ENCODE measurements around the gene INTS13. TPM values are rescaled to one million over a fixed set of nuclear protein-coding genes. Genes with fewer than 3 reads are reported as not detected.

The INTS13 gene
- total and polyA plus RNA-seq, 2 experiments from 2014 or later = 28.9 to 31.6 TPM

- H4K20me1 ChIP-seq (ENCODE audit: insufficient read depth) = no peaks in the 10 kb centered on the region
- no peak overlapping the region for H2AFZ ChIP-seq
- in situ Hi-C loops (cut with MboI) = no loop called here
- no peaks in the 10 kb centered on the region for H3K9me2 ChIP-seq (ENCODE audit: insufficient read depth)
- no peak overlapping the region for H3K4me2 ChIP-seq (ENCODE audit: unreplicated experiment)
- 97 to 100% methylated on average over 1 of the region's 1 CpG for WGBS, 2 experiments (ENCODE audit: low coverage in 1 of 2, low lambda C conversion rate in 2 of 2, missing lambda C conversion rate in 2 of 2)
- H3K9me3 ChIP-seq (ENCODE audit: low read depth) = no peaks in the 10 kb centered on the region
- 0 out of 2 replicates have a peak, but pooled peaks cover 6% of the 10 kb centered on the region for H3K4me1 ChIP-seq (ENCODE audit: insufficient read depth)
- H3K36me3 ChIP-seq (ENCODE audit: low read depth) = no peaks in the 10 kb centered on the region
- 0 out of 2 replicates have a peak, but pooled peaks cover 5% of the 10 kb centered on the region for H3K27me3 ChIP-seq (replicated peaks; ENCODE audit: insufficient read depth)
- H3F3A ChIP-seq (ENCODE audit: insufficient read depth) = no peaks in the 10 kb centered on the region
- no peak overlapping the region for H3K27ac ChIP-seq
- H3K9ac ChIP-seq = no peak overlapping the region
- no peak for TF ChIP-seq EZH2phosphoT487 (IDR thresholded peaks at IDR 0.05; ENCODE audit: insufficient read depth, low read depth)
- TF ChIP-seq EZH2 (IDR thresholded peaks at IDR 0.05; ENCODE audit: insufficient read depth, poor library complexity, severe bottlenecking) = no peak
- DNase-seq = no peak
- no peaks in the 10 kb centered on the region for H3K79me2 ChIP-seq (ENCODE audit: insufficient read depth)
- H3K4me3 ChIP-seq = no peak overlapping the region
These were observed 65.2 kb downstream of the INTS13 start for GRCh38 chr12:26872625-26873024.

- 0 out of 2 replicates have a peak, but pooled peaks cover 5% of the 10 kb centered on the region for H3K27me3 ChIP-seq (replicated peaks; ENCODE audit: insufficient read depth)
- no peaks in the 10 kb centered on the region for H3K79me2 ChIP-seq (ENCODE audit: insufficient read depth)
- H4K20me1 ChIP-seq (ENCODE audit: insufficient read depth) = no peaks in the 10 kb centered on the region
- TF ChIP-seq EZH2phosphoT487 (IDR thresholded peaks at IDR 0.05; ENCODE audit: insufficient read depth, low read depth) = no peak
- no peak for TF ChIP-seq EZH2 (IDR thresholded peaks at IDR 0.05; ENCODE audit: insufficient read depth, poor library complexity, severe bottlenecking)
- H3K4me1 ChIP-seq (ENCODE audit: insufficient read depth) = 0 out of 2 replicates have a peak, but pooled peaks cover 6% of the 10 kb centered on the region
- no peak for DNase-seq
- H3K9me2 ChIP-seq (ENCODE audit: insufficient read depth) = no peaks in the 10 kb centered on the region
- in situ Hi-C loops (cut with MboI) = no loop called here
- no peak overlapping the region for H3K9ac ChIP-seq
- H3K4me2 ChIP-seq (ENCODE audit: unreplicated experiment) = no peak overlapping the region
- H3F3A ChIP-seq (ENCODE audit: insufficient read depth) = no peaks in the 10 kb centered on the region
- no peak overlapping the region for H3K27ac ChIP-seq
- H2AFZ ChIP-seq = no peak overlapping the region
- H3K9me3 ChIP-seq (ENCODE audit: low read depth) = no peaks in the 10 kb centered on the region
- WGBS, 2 experiments (ENCODE audit: low coverage in 1 of 2, low lambda C conversion rate in 2 of 2, missing lambda C conversion rate in 2 of 2) = 67 to 73% methylated on average over 2 of the region's 2 CpGs
- no peaks in the 10 kb centered on the region for H3K36me3 ChIP-seq (ENCODE audit: low read depth)
- H3K4me3 ChIP-seq = no peak overlapping the region
These were observed 65.8 kb downstream of the INTS13 start for GRCh38 chr12:26871985-26872384.

GRCh38 chr12:26870491-26871419 is 67.0 kb downstream of the INTS13 start:
- no peak overlapping the region for H3K4me2 ChIP-seq (ENCODE audit: unreplicated experiment)
- no peaks in the 10 kb centered on the region for H3K79me2 ChIP-seq (ENCODE audit: insufficient read depth)
- no peaks in the 10 kb centered on the region for H3K9me3 ChIP-seq (ENCODE audit: low read depth)
- H3K9ac ChIP-seq = no peak overlapping the region
- H4K20me1 ChIP-seq (ENCODE audit: insufficient read depth) = no peaks in the 10 kb centered on the region
- in situ Hi-C loops (cut with MboI) = no loop called here
- TF ChIP-seq EZH2phosphoT487 (IDR thresholded peaks at IDR 0.05; ENCODE audit: insufficient read depth, low read depth) = no peak
- no peak for TF ChIP-seq EZH2 (IDR thresholded peaks at IDR 0.05; ENCODE audit: insufficient read depth, poor library complexity, severe bottlenecking)
- 19 to 26% methylated on average over 11 of the region's 11 CpGs for WGBS, 2 experiments (ENCODE audit: low coverage in 1 of 2, low lambda C conversion rate in 2 of 2, missing lambda C conversion rate in 2 of 2)
- H3K27ac ChIP-seq = no peak overlapping the region
- 0 out of 2 replicates have a peak, but pooled peaks cover 6% of the 10 kb centered on the region for H3K4me1 ChIP-seq (ENCODE audit: insufficient read depth)
- no peaks in the 10 kb centered on the region for H3K9me2 ChIP-seq (ENCODE audit: insufficient read depth)
- H3F3A ChIP-seq (ENCODE audit: insufficient read depth) = no peaks in the 10 kb centered on the region
- no peaks in the 10 kb centered on the region for H3K36me3 ChIP-seq (ENCODE audit: low read depth)
- peak; percentile 52 for DNase-seq
- no peak overlapping the region for H3K4me3 ChIP-seq
- no peak overlapping the region for H2AFZ ChIP-seq
- H3K27me3 ChIP-seq (replicated peaks; ENCODE audit: insufficient read depth) = 0 out of 2 replicates have a peak, but pooled peaks cover 5% of the 10 kb centered on the region

- in situ Hi-C loops (cut with MboI) = no loop called here
- H3K9ac ChIP-seq = no peak overlapping the region
These were observed 67.8 kb downstream of the INTS13 start for GRCh38 chr12:26869908-26870459.

More at GRCh38 chr12:26869908-26870459, 67.8 kb downstream of the INTS13 start:
- DNase-seq = no peak
- H2AFZ ChIP-seq = no peak overlapping the region
- TF ChIP-seq EZH2 (IDR thresholded peaks at IDR 0.05; ENCODE audit: insufficient read depth, poor library complexity, severe bottlenecking) (no peak), EZH2phosphoT487 (IDR thresholded peaks at IDR 0.05; ENCODE audit: insufficient read depth, low read depth) (no peak)
- no peak overlapping the region for H3K4me3 ChIP-seq
- H3K27ac ChIP-seq = no peak overlapping the region
- no peak overlapping the region for H3K4me2 ChIP-seq (ENCODE audit: unreplicated experiment)
- H3K9me2 ChIP-seq (ENCODE audit: insufficient read depth) = no peaks in the 10 kb centered on the region
- H3K9me3 ChIP-seq (ENCODE audit: low read depth) = no peaks in the 10 kb centered on the region
- no peaks in the 10 kb centered on the region for H3K36me3 ChIP-seq (ENCODE audit: low read depth)
- no peaks in the 10 kb centered on the region for H3F3A ChIP-seq (ENCODE audit: insufficient read depth)
- WGBS, 2 experiments (ENCODE audit: low coverage in 1 of 2, low lambda C conversion rate in 2 of 2, missing lambda C conversion rate in 2 of 2) = 72 to 83% methylated on average over 6 of the region's 6 CpGs
- 0 out of 2 replicates have a peak, but pooled peaks cover 6% of the 10 kb centered on the region for H3K4me1 ChIP-seq (ENCODE audit: insufficient read depth)
- no peaks in the 10 kb centered on the region for H3K79me2 ChIP-seq (ENCODE audit: insufficient read depth)
- H4K20me1 ChIP-seq (ENCODE audit: insufficient read depth) = no peaks in the 10 kb centered on the region
- 0 out of 2 replicates have a peak, but pooled peaks cover 5% of the 10 kb centered on the region for H3K27me3 ChIP-seq (replicated peaks; ENCODE audit: insufficient read depth)
